Measurements from ENCODE around the gene SUMF1. TPM values are rescaled to one million over a fixed set of nuclear protein-coding genes. Genes with fewer than 3 reads are reported as not detected.

SUMF1 gene
- total and polyA plus RNA-seq, 8 donors = 5.3 to 170 (median 39.9) TPM

- 74 to 84% (median 76%) methylated on average over 8 of the region's 8 CpGs for WGBS, 5 donors
- H3K9me3 ChIP-seq = no peaks in the 10 kb centered on the region
- no peaks in the 10 kb centered on the region for H3K27me3 ChIP-seq
- H3K4me3 ChIP-seq = no peak overlapping the region
- peaks cover 15 to 64% (median 36%) of the 10 kb centered on the region in 4 donors for H3K4me1 ChIP-seq
- DNase-seq = no peak
- no peak for TF ChIP-seq CTCF (IDR thresholded peaks at IDR 0.05)
- no peak for TF ChIP-seq EP300 (IDR thresholded peaks at IDR 0.05)
- TF ChIP-seq POLR2A (IDR thresholded peaks at IDR 0.05) = no peak
- no peak overlapping the region for H3K27ac ChIP-seq
- intact Hi-C loops (cut with DNase I; ENCODE audit: low total_unique reads) = no loop called here
- no peaks in the 10 kb centered on the region for H3K36me3 ChIP-seq
Measured at GRCh38 chr3:4508048-4508981, 41.2 kb upstream of the SUMF1 start.

GRCh38 chr3:4507024-4507596, 40.0 kb upstream of the SUMF1 start:
- intact Hi-C loops (cut with DNase I; ENCODE audit: low total_unique reads) = no loop called here
- H3K27ac ChIP-seq = no peak overlapping the region

GRCh38 chr3:4506559-4507023, 39.5 kb upstream of the SUMF1 start:
- no peak for DNase-seq
- Histone ChIP-seq H3K4me3 (no peak overlapping the region), H3K27me3 (no peaks in the 10 kb centered on the region), H3K36me3 (peaks cover 0 to 2% (median under 1%) of the 10 kb centered on the region in 4 donors), H3K27ac (no peak overlapping the region), H3K9me3 (no peaks in the 10 kb centered on the region), H3K4me1 (peaks cover 15 to 64% (median 37%) of the 10 kb centered on the region in 4 donors)
- intact Hi-C loops (cut with DNase I; ENCODE audit: low total_unique reads) = no loop called here
- no peak for TF ChIP-seq POLR2A (IDR thresholded peaks at IDR 0.05)
- no peak for TF ChIP-seq EP300 (IDR thresholded peaks at IDR 0.05)
- no peak for TF ChIP-seq POLR2AphosphoS5 (IDR thresholded peaks at IDR 0.05)
- TF ChIP-seq CTCF (IDR thresholded peaks at IDR 0.05) = no peak
- WGBS, 5 donors = 77 to 89% (median 84%) methylated on average over 2 of the region's 2 CpGs

More at GRCh38 chr3:4507024-4507596, 40.0 kb upstream of the SUMF1 start:
- Histone ChIP-seq H3K9me3 (no peaks in the 10 kb centered on the region), H3K36me3 (no peaks in the 10 kb centered on the region), H3K27me3 (no peaks in the 10 kb centered on the region), H3K4me1 (peaks cover 15 to 59% (median 39%) of the 10 kb centered on the region in 4 donors), H3K4me3 (no peak overlapping the region)
- WGBS, 5 donors = 71 to 79% (median 74%) methylated on average over 5 of the region's 5 CpGs
- peak in 1 of 2 donors; percentile 20 for DNase-seq
- TF ChIP-seq POLR2A (IDR thresholded peaks at IDR 0.05) = no peak
- no peak for TF ChIP-seq EP300 (IDR thresholded peaks at IDR 0.05)
- no peak for TF ChIP-seq CTCF (IDR thresholded peaks at IDR 0.05)
- TF ChIP-seq POLR2AphosphoS5 (IDR thresholded peaks at IDR 0.05) = no peak

GRCh38 chr3:4505688-4506558, 38.9 kb upstream of the SUMF1 start:
- TF ChIP-seq CTCF (IDR thresholded peaks at IDR 0.05) (no peak), POLR2A (IDR thresholded peaks at IDR 0.05) (no peak), POLR2AphosphoS5 (IDR thresholded peaks at IDR 0.05) (no peak), EP300 (IDR thresholded peaks at IDR 0.05) (no peak)
- Histone ChIP-seq H3K36me3 (peaks cover 0 to 7% (median 6%) of the 10 kb centered on the region in 4 donors), H3K27ac (peak overlapping the region in 3 of 5 donors; percentile 79 to 82 (median 81)), H3K27me3 (no peaks in the 10 kb centered on the region), H3K4me1 (peaks cover 15 to 64% (median 37%) of the 10 kb centered on the region in 4 donors), H3K4me3 (no peak overlapping the region), H3K9me3 (no peaks in the 10 kb centered on the region)
- WGBS, 5 donors = 86 to 91% (median 87%) methylated on average over 6 of the region's 6 CpGs
- intact Hi-C loops (cut with DNase I; ENCODE audit: low total_unique reads) = no loop called here
- no peak for DNase-seq

Measured in stomach (tissue), 9 donors.